K562 (cell line): ENCODE results near the gene OSBPL10. TPM values are rescaled to one million over a fixed set of nuclear protein-coding genes. Genes with fewer than 3 reads are reported as not detected.

Source experiments
- BMI1 ChIP-seq: fragments of 150-350 bp; IDR thresholded peaks from 2 replicates; pipeline ENCODE4 v1.6.1; 2014; ENCODE audit warnings: low read length
- CTCF ChIP-seq, 3 experiments: IDR thresholded peaks in 2 of 3; conservative IDR thresholded peaks in 1 of 3; 2 replicates each; pipeline ENCODE4 v1.5.1; 2011 to 2012; ENCODE audit warnings: low read length in 3 of 3, mild to moderate bottlenecking in 3 of 3, control low read depth in 2 of 3, improper control_type of control experiment in 1 of 3, inconsistent platforms in 1 of 3, low read depth in 1 of 3, mixed read lengths in 1 of 3, moderate library complexity in 1 of 3; ENCODE audit not compliant: insufficient read depth in 2 of 3
- FOXK2 ChIP-seq, 2 experiments: fragments of 450-650 bp; IDR thresholded peaks in 1 of 2; conservative IDR thresholded peaks in 1 of 2; 2 replicates each; pipeline ENCODE4 v1.6.1; 2016; ENCODE audit warnings: low read depth in 2 of 2, mild to moderate bottlenecking in 1 of 2
- HBP1 ChIP-seq: fragments of 450-650 bp; formaldehyde crosslinking; IDR thresholded peaks from 2 replicates; pipeline ENCODE4 v1.4.0; 2022; ENCODE audit warnings: missing genetic modification characterization
- HNRNPK ChIP-seq: fragments of 200-400 bp; formaldehyde crosslinking; IDR thresholded peaks from one replicate; pipeline ENCODE4 v1.6.1; 2018; ENCODE audit warnings: mild to moderate bottlenecking, low read depth, low read length; ENCODE audit not compliant: poor library complexity, severe bottlenecking
- MAZ ChIP-seq, 2 experiments: fragments of 450-650 bp in 1 of 2; sonication (generic) in 1 of 2; formaldehyde crosslinking; IDR thresholded peaks in 1 of 2; conservative IDR thresholded peaks in 1 of 2; 2 replicates each; pipeline versions ENCODE4 v1.4.0 to v1.5.0; 2020; ENCODE audit warnings: mild to moderate bottlenecking in 1 of 2, missing genetic modification reagents in 1 of 2
- SAFB ChIP-seq: fragments of 200-400 bp; formaldehyde crosslinking; IDR thresholded peaks from 2 replicates; pipeline ENCODE4 v1.6.1; 2017; ENCODE audit warnings: low read depth, low read length, borderline replicate concordance
- ZNF239 ChIP-seq: fragments of 250-450 bp; sonication (Bioruptor Pico); IDR thresholded peaks from 2 replicates; pipeline ENCODE4 v1.4.0; 2020; ENCODE audit warnings: mild to moderate bottlenecking
- ZNF445 ChIP-seq: fragments of 250-450 bp; sonication (Bioruptor Pico); IDR thresholded peaks from 2 replicates; pipeline ENCODE4 v1.4.0; 2020; ENCODE audit warnings: low read depth, mild to moderate bottlenecking, moderate library complexity
- ZNF77 ChIP-seq: fragments of 250-450 bp; sonication (Bioruptor Pico); IDR thresholded peaks from 2 replicates; pipeline ENCODE4 v1.5.0; 2020
- polyA plus RNA-seq, 8 experiments: library from polyadenylated mRNA; depleted of rRNA in 4 of 8; stranded (reverse) in 5 of 8; unstranded in 3 of 8; fragments of >200 nt; fragmentation: Nextera tagmentation in 2 of 8; fragmentation: Illumina TruSeq in 1 of 8; extraction: Ambion mirVana in 2 of 8; extraction: Trizol in 1 of 8; gene quantifications; 2 replicates each; pipeline versions ENCODE4 v1.2.1 to v1.2.3, GENCODE V29; 2011 to 2014; ENCODE audit warnings: inconsistent platforms in 1 of 8, missing spikeins in 1 of 8
- total RNA-seq, 7 experiments: library from RNA; depleted of rRNA in 6 of 7; stranded (reverse); fragments of >200 nt in 6 of 7; fragmentation: Illumina TruSeq in 2 of 7; extraction: Trizol in 2 of 7; gene quantifications; 2 replicates each; pipeline versions ENCODE4 v1.2.1 to v1.2.3, GENCODE V29; 2011 to 2021; ENCODE audit warnings: low replicate concordance in 1 of 7
- TF ChIP-seq, protein P1 (sequence below), 2 experiments: fragments of 450-650 bp; formaldehyde crosslinking in 1 of 2; IDR thresholded peaks; 2 replicates each; pipeline versions ENCODE4 v1.4.0 to v1.6.1; 2014 to 2020; ENCODE audit warnings: mild to moderate bottlenecking in 2 of 2, borderline replicate concordance in 1 of 2, low read depth in 1 of 2
- TF ChIP-seq, protein P2 (sequence below): IDR thresholded peaks from 2 replicates; pipeline ENCODE4 v1.6.1; 2016; ENCODE audit warnings: missing genetic modification characterization, missing compliant biosample characterization

Gene OSBPL10
- total and polyA plus RNA-seq, 9 of the 15 experiments (the other 6 are each of a cell fraction or from before 2014, with no cell fraction given), result 0.03 to 0.19 (median 0.14) TPM; not detected in 2

DNA sequence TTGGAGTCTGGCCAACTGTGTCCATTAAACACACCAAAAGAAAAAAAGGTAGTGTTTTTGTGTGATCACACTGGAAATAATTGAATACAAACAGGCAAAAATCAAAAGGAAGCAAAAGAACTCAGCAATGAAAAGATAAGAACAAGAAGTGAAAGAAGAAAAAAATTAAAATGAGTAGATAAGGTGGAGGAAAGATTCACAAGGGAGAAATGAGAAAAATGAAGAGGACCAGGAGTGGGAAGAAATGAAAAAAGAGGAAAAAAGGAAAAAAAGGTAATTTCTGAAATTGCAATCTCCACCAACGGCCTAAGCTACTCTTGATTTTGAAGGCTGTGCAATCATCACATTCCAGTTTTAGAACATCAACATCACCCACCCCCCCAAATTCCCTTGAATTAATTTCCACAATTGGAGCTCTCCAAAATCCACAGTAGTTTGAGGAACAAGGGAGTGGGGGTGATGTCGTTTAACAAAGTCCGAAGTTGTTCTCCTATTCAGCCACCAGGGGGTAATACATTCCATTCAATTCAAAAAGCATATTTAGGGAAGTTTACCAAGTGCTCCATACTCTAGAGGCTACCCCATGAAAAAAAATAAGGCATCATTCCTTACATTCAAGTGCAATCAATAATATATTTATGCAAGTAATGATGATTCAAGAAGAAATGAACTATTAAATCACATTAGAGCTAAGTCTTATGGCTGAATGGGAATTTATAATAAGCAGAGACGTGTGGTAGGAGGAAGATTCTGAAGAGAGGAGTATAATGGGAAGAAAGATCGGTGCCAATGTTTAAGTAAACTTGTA lies 37.9 kb upstream of the OSBPL10 start (continued):
- TF ChIP-seq CTCF (IDR thresholded peaks at IDR 0.05 in 2 of 3, conservative IDR thresholded peaks at IDR 0.05 in 1 of 3; ENCODE audit: insufficient read depth in 2 of 3, low read depth in 1 of 3, low read length in 3 of 3) (peak; percentile 61 to 91 (median 70); a peak in 5 of 6 replicates), ZNF77 (CRISPR knock-in tag) (no peak), ZNF445 (no peak), HBP1 (CRISPR knock-in tag) (peak; percentile 60; the same call in 1 of the 2 replicates), HNRNPK (no peak), FOXK2 (conservative IDR thresholded peaks at IDR 0.05 in 1 of 2, IDR thresholded peaks at IDR 0.05 in 1 of 2; ENCODE audit: low read depth in 2 of 2) (0 out of 4 replicates have a peak, but pooled peaks of 1 of the 2 experiments have one; percentile 12), ZNF239 (CRISPR knock-in tag) (no peak), SAFB (no peak), BMI1 (no peak), MAZ (CRISPR knock-in tag; conservative IDR thresholded peaks at IDR 0.05 in 1 of 2, IDR thresholded peaks at IDR 0.05 in 1 of 2) (peak in 1 of 2 experiments; percentile 53; a peak in 1 of 4 replicates)
- TF ChIP-seq, protein P1, sequence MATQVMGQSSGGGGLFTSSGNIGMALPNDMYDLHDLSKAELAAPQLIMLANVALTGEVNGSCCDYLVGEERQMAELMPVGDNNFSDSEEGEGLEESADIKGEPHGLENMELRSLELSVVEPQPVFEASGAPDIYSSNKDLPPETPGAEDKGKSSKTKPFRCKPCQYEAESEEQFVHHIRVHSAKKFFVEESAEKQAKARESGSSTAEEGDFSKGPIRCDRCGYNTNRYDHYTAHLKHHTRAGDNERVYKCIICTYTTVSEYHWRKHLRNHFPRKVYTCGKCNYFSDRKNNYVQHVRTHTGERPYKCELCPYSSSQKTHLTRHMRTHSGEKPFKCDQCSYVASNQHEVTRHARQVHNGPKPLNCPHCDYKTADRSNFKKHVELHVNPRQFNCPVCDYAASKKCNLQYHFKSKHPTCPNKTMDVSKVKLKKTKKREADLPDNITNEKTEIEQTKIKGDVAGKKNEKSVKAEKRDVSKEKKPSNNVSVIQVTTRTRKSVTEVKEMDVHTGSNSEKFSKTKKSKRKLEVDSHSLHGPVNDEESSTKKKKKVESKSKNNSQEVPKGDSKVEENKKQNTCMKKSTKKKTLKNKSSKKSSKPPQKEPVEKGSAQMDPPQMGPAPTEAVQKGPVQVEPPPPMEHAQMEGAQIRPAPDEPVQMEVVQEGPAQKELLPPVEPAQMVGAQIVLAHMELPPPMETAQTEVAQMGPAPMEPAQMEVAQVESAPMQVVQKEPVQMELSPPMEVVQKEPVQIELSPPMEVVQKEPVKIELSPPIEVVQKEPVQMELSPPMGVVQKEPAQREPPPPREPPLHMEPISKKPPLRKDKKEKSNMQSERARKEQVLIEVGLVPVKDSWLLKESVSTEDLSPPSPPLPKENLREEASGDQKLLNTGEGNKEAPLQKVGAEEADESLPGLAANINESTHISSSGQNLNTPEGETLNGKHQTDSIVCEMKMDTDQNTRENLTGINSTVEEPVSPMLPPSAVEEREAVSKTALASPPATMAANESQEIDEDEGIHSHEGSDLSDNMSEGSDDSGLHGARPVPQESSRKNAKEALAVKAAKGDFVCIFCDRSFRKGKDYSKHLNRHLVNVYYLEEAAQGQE (IDR thresholded peaks at IDR 0.05; ENCODE audit: borderline replicate concordance), result peak; percentile 84
- TF ChIP-seq, protein P1 (CRISPR knock-in tag; IDR thresholded peaks at IDR 0.05; ENCODE audit: low read depth), result no peak
- TF ChIP-seq, protein P2, sequence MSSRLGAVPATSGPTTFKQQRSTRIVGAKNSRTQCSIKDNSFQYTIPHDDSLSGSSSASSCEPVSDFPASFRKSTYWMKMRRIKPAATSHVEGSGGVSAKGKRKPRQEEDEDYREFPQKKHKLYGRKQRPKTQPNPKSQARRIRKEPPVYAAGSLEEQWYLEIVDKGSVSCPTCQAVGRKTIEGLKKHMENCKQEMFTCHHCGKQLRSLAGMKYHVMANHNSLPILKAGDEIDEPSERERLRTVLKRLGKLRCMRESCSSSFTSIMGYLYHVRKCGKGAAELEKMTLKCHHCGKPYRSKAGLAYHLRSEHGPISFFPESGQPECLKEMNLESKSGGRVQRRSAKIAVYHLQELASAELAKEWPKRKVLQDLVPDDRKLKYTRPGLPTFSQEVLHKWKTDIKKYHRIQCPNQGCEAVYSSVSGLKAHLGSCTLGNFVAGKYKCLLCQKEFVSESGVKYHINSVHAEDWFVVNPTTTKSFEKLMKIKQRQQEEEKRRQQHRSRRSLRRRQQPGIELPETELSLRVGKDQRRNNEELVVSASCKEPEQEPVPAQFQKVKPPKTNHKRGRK (tag), result peak; percentile 95
